Fibroblast of peridontal ligament (primary cell): Measurements from ENCODE around the gene LRRC75A.
"Not testable (repeated sequence)": the region's sequence is repeated elsewhere in the genome, so short reads cannot be mapped to it uniquely, and the experiment has no call there.

Experiments used
- DNase-seq: peaks from one replicate; pipeline ENCODE4 v3.0.0-alpha.2; 2010; ENCODE audit errors: extremely low read depth

Gene LRRC75A

DNA sequence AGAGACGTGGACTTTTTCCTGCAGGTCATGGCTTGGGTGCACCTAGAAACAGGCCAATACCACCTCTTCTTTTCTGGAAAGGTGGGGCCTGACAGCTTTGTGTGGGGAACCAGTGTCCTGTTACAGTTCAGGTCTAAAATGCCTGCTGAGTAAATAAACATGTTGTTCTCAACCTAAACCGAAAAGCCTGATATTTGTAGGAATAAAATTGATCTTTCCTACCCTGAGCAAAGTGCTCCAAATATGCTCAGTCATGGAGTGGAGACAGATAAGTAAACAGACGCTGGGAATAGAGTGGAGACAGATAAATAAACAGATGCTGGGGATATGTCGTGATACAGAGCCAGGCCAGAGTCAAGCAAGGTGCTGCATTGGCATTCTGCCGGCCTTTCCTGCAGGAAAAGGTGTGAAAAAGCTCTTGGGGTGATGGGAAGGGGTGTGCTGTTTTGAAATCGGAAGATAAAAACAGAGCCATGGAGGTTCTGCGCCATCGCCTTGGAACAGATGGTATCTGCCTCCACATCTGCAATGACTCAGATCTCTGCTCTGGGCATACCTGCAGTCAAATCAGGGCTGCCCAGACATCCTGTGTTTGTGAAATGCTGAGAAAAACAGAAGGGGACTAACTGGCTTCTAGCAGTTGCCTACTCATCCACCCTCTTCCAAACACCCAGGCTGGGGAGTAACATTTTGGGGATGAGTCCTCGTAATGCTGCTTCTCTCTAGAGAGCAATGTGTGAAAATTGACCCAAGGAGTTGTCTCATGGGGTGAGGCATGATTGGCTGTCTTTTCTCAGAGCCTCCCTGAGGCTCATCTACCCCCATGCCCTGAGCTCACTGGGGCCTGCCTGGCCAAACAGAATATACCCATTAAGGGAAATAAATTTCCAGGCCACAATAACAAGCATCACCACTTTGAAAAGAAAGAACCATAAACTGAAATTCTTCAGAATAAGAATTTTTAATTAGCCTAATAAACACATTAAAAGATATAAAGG lies 93.4 kb downstream of the LRRC75A start:
- DNase-seq = no peak

DNA sequence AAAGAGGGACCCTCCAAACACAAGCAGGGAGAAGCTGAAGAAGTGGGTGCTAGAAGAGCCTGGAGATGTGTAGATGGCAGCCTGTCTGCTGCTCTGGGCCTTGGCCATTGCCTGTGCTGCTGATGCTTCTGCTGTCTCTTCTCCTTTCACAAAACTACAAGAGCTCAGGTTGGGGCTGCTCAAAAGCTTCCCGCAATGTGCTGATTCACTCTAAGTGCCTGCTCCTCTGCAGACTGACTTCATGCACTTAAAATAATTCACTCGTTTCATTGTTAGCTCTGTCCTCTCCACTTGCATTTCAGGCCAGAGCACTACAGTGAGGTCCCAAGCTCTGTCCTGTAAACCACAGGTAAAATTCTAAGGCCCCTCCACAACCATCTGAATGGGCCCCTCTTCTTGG lies 95.3 kb downstream of the LRRC75A start:
- not testable (repeated sequence) for DNase-seq

DNA sequence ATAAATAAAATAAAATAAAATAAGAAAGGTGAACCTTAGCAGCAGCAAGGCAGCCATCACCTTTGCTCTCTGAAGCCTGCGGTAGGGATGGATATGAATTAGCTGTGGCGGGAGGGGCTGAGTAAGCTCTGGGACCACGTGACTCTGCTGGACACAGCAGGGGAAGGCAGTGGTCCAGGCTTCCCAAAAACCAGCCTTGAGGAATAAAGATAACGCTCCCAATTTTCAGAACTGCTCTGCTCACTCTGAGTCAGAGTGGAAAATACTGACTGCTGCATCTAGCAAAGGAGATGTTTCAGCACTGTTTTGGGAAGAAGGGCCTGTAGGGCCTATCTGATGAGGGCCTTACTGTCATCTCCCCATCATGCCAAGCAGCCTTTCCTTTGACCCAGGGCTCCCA lies 96.1 kb downstream of the LRRC75A start:
- not testable (repeated sequence) for DNase-seq

DNA sequence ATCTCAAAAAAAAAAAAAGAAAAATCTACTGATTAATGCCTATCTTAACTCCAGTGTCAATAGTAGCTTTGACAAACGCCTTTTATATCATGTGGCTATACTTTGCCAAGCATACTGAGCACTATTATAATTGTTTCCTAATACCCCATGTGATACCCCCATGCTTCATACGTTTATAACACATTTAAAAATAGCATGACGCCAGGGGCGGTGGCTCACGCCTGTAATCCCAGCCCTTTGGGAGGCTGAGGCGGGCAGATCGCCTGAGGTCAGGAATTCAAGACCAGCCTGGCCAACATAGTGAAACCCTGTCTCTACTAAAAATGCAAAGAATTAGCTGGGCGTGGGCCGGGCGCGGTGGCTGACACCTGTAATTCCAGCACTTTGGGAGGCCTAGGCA lies 99.5 kb downstream of the LRRC75A start:
- DNase-seq = not testable (repeated sequence)
